ENCODE data around the gene C10orf90.

C10orf90 gene

DNA sequence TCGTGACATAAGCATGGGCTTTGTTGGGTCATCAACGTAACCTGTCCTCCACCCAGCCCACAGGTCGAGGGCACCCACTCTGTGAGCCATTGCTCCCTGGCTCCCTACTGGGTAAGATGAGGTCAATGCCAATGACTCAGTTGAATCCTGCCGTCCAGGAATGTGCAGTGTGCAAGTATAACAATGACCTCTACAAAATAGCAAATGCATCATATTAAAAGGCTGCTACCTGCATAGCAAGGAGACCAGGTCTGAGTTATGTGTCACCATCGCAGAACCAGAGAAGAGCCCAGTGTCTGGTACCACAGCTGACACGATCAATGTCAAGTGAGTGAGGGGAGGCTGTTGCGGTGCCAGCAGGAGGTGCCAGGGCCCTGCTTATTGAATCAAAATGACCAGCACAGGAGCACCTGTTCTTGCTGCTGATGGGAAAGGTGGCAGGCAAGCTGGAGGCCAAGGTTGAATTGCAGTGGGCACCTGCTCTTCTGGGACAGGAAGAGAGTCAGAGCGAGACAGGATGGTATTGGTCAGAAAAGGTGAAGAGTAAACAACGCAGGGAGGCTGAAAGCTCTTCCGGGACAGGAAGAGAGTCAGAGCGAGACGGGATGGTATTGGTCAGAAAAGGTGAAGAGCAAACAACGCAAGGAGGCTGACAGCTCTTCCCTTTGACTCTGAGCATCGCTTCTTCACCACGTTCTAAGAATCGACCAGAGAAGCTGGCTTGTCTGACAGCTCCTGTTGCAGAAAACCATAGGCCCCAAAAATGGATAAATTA lies 173.5 kb downstream of the C10orf90 start:
- no peaks in the 10 kb centered on the region for H3K27me3 ChIP-seq (ENCODE audit: insufficient read depth, low read length, poor library complexity, severe bottlenecking)
- H2AFZ ChIP-seq (ENCODE audit: low read length) = no peak overlapping the region
- no peak overlapping the region for H3K4me3 ChIP-seq (ENCODE audit: low read length, poor library complexity, severe bottlenecking)
- no peaks in the 10 kb centered on the region for H3K4me1 ChIP-seq (ENCODE audit: insufficient read depth, low read length, poor library complexity, severe bottlenecking)
- H3F3A ChIP-seq (ENCODE audit: low read depth) = no peaks in the 10 kb centered on the region
- H3K9me2 ChIP-seq (replicated peaks; ENCODE audit: low read depth, low read length) = no peaks in the 10 kb centered on the region
- no peaks in the 10 kb centered on the region for H3K36me3 ChIP-seq (ENCODE audit: insufficient read depth, low read length)
- TF ChIP-seq EZH2phosphoT487 (IDR thresholded peaks at IDR 0.05; ENCODE audit: borderline replicate concordance) = no peak
- TF ChIP-seq, protein P1, sequence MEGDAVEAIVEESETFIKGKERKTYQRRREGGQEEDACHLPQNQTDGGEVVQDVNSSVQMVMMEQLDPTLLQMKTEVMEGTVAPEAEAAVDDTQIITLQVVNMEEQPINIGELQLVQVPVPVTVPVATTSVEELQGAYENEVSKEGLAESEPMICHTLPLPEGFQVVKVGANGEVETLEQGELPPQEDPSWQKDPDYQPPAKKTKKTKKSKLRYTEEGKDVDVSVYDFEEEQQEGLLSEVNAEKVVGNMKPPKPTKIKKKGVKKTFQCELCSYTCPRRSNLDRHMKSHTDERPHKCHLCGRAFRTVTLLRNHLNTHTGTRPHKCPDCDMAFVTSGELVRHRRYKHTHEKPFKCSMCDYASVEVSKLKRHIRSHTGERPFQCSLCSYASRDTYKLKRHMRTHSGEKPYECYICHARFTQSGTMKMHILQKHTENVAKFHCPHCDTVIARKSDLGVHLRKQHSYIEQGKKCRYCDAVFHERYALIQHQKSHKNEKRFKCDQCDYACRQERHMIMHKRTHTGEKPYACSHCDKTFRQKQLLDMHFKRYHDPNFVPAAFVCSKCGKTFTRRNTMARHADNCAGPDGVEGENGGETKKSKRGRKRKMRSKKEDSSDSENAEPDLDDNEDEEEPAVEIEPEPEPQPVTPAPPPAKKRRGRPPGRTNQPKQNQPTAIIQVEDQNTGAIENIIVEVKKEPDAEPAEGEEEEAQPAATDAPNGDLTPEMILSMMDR (conservative IDR thresholded peaks at IDR 0.05; ENCODE audit: low read length) = no peak
- H3K79me2 ChIP-seq (ENCODE audit: insufficient read depth, low read length) = no peaks in the 10 kb centered on the region
- no peak overlapping the region for H3K9ac ChIP-seq (ENCODE audit: low read depth, low read length, poor library complexity, severe bottlenecking)
- H4K20me1 ChIP-seq (ENCODE audit: insufficient read depth, low read length, poor library complexity, severe bottlenecking) = no peaks in the 10 kb centered on the region
- peaks cover 6% of the 10 kb centered on the region; the same call in 1 of the 2 replicates for H3K9me3 ChIP-seq (ENCODE audit: insufficient read depth, low read depth, low read length)
- no peak overlapping the region for H3K4me2 ChIP-seq (ENCODE audit: low read depth, low read length, poor library complexity, severe bottlenecking)

DNA sequence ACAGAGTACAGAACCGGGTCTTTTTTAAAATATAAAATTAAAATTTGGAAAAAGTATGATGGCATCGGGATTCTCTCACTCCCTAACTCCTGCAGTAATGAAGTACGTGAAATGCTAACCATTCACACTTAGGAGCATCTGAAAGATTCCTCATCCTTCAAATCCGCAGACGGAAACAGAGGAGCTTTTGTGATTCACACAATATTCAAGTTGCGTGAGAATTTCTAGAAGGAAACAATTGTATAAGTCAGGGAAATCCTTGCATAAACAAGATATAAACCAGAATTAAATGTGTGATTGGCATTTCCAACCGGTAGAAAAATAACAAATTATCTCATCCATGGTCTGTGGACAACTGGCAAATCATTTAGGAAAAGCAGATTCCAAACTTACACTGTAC lies 179.0 kb downstream of the C10orf90 start:
- Histone ChIP-seq H3K4me1 (ENCODE audit: insufficient read depth, low read length, poor library complexity, severe bottlenecking) (no peaks in the 10 kb centered on the region), H2AFZ (ENCODE audit: low read length) (no peak overlapping the region), H3F3A (ENCODE audit: low read depth) (no peaks in the 10 kb centered on the region), H3K9me3 (ENCODE audit: insufficient read depth, low read depth, low read length) (peaks cover 3% of the 10 kb centered on the region; the same call in 1 of the 2 replicates), H3K27me3 (ENCODE audit: insufficient read depth, low read length, poor library complexity, severe bottlenecking) (no peaks in the 10 kb centered on the region), H3K36me3 (ENCODE audit: insufficient read depth, low read length) (no peaks in the 10 kb centered on the region), H3K79me2 (ENCODE audit: insufficient read depth, low read length) (no peaks in the 10 kb centered on the region), H3K9ac (ENCODE audit: low read depth, low read length, poor library complexity, severe bottlenecking) (no peak overlapping the region), H3K9me2 (replicated peaks; ENCODE audit: low read depth, low read length) (no peaks in the 10 kb centered on the region), H3K4me3 (ENCODE audit: low read length, poor library complexity, severe bottlenecking) (no peak overlapping the region), H3K4me2 (ENCODE audit: low read depth, low read length, poor library complexity, severe bottlenecking) (no peak overlapping the region), H4K20me1 (ENCODE audit: insufficient read depth, low read length, poor library complexity, severe bottlenecking) (no peaks in the 10 kb centered on the region)
- TF ChIP-seq, protein P1 (conservative IDR thresholded peaks at IDR 0.05; ENCODE audit: low read length) = no peak
- TF ChIP-seq EZH2phosphoT487 (IDR thresholded peaks at IDR 0.05; ENCODE audit: borderline replicate concordance) = no peak

DNA sequence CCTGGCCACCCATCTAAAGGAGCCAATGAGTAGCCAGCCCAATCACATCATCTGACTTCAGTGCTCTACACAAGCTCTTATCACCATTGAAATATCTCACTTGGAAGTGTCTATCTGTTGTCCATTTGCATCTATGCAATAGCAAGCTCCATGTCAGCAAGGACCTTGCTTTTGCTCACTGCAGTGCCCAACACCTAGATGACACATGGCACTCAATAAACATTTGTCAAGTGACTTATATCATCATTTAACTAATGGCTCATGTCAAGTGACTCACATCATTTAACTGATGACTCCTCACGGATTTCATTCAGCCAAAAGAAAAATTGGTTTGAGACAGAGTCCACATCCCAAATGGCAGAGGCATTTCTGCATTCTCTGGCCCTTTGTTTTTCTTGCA lies 189.3 kb downstream of the C10orf90 start:
- H3K4me3 ChIP-seq (ENCODE audit: low read length, poor library complexity, severe bottlenecking) = no peak overlapping the region
- no peaks in the 10 kb centered on the region for H3K36me3 ChIP-seq (ENCODE audit: insufficient read depth, low read length)
- no peaks in the 10 kb centered on the region for H3K79me2 ChIP-seq (ENCODE audit: insufficient read depth, low read length)
- H3K4me1 ChIP-seq (ENCODE audit: insufficient read depth, low read length, poor library complexity, severe bottlenecking) = no peaks in the 10 kb centered on the region
- no peak overlapping the region for H2AFZ ChIP-seq (ENCODE audit: low read length)
- TF ChIP-seq, protein P1 (conservative IDR thresholded peaks at IDR 0.05; ENCODE audit: low read length) = no peak
- no peak for TF ChIP-seq EZH2phosphoT487 (IDR thresholded peaks at IDR 0.05; ENCODE audit: borderline replicate concordance)
- H3K9me3 ChIP-seq (ENCODE audit: insufficient read depth, low read depth, low read length) = 0 out of 2 replicates have a peak, but pooled peaks cover 3% of the 10 kb centered on the region
- no peak overlapping the region for H3K4me2 ChIP-seq (ENCODE audit: low read depth, low read length, poor library complexity, severe bottlenecking)
- H3K9ac ChIP-seq (ENCODE audit: low read depth, low read length, poor library complexity, severe bottlenecking) = no peak overlapping the region
- no peaks in the 10 kb centered on the region for H3K9me2 ChIP-seq (replicated peaks; ENCODE audit: low read depth, low read length)
- H3K27me3 ChIP-seq (ENCODE audit: insufficient read depth, low read length, poor library complexity, severe bottlenecking) = no peaks in the 10 kb centered on the region
- H3F3A ChIP-seq (ENCODE audit: low read depth) = no peaks in the 10 kb centered on the region
- no peaks in the 10 kb centered on the region for H4K20me1 ChIP-seq (ENCODE audit: insufficient read depth, low read length, poor library complexity, severe bottlenecking)
